HepG2 (cell line): ENCODE results near the gene TBCE. TPM values are rescaled to one million over a fixed set of nuclear protein-coding genes. Genes with fewer than 3 reads are reported as not detected.
A peak's percentile ranks its signal among the peaks of the same experiment; 100 is the strongest.

Experiments used
- CENPX ChIP-seq: sonication (generic); formaldehyde crosslinking; IDR thresholded peaks from 2 replicates; pipeline ENCODE4 v1.9.0; 2021; ENCODE audit warnings: mild to moderate bottlenecking, missing genetic modification reagents, moderate library complexity
- CREBL2 ChIP-seq: sonication (generic); formaldehyde crosslinking; IDR thresholded peaks from 2 replicates; pipeline ENCODE4 v1.8.1; 2023; ENCODE audit warnings: missing genetic modification reagents, mild to moderate bottlenecking, borderline replicate concordance
- DPF2 ChIP-seq: sonication (generic); formaldehyde crosslinking; IDR thresholded peaks from 2 replicates; pipeline ENCODE4 v1.4.0; 2020; ENCODE audit warnings: mild to moderate bottlenecking, low read depth, missing genetic modification reagents, borderline replicate concordance
- FIP1L1 ChIP-seq: fragments of 200-400 bp; formaldehyde crosslinking; IDR thresholded peaks from 2 replicates; pipeline ENCODE4 v1.6.1; 2018; ENCODE audit warnings: low read depth, mild to moderate bottlenecking, low read length, moderate library complexity, borderline replicate concordance; ENCODE audit not compliant: insufficient read depth
- FOXA1 ChIP-seq, 2 experiments: fragments of 450-650 bp in 1 of 2; sonication (generic) in 1 of 2; formaldehyde crosslinking in 1 of 2; IDR thresholded peaks; 2 replicates each; pipeline versions ENCODE4 v1.4.0 to v1.6.1; 2016 to 2020; ENCODE audit warnings: missing genetic modification reagents in 1 of 2
- FOXP4 ChIP-seq: sonication (generic); formaldehyde crosslinking; IDR thresholded peaks from 2 replicates; pipeline ENCODE4 v1.4.0; 2020; ENCODE audit warnings: missing genetic modification reagents
- HNF1A ChIP-seq, 2 experiments: sonication (generic) in 1 of 2; formaldehyde crosslinking in 1 of 2; IDR thresholded peaks; 2 replicates each; pipeline versions ENCODE4 v1.4.0 to v1.6.1; 2016 to 2020; ENCODE audit warnings: borderline replicate concordance in 1 of 2, low read depth in 1 of 2, mild to moderate bottlenecking in 1 of 2, missing genetic modification reagents in 1 of 2
- IKZF1 ChIP-seq: fragments of 450-650 bp; IDR thresholded peaks from 2 replicates; pipeline ENCODE4 v1.7.1; 2016
- KMT2B ChIP-seq: IDR thresholded peaks from 2 replicates; pipeline ENCODE4 v1.6.1; 2016; ENCODE audit warnings: missing genetic modification reagents, missing compliant biosample characterization
- NFE2L1 ChIP-seq: sonication (generic); formaldehyde crosslinking; IDR thresholded peaks from 2 replicates; pipeline ENCODE4 v1.4.0; 2020; ENCODE audit warnings: missing genetic modification reagents, mild to moderate bottlenecking, borderline replicate concordance
- NR2F2 ChIP-seq: IDR thresholded peaks from 2 replicates; pipeline ENCODE4 v1.6.1; 2012; ENCODE audit warnings: low read depth, inconsistent platforms, borderline replicate concordance
- SIN3A ChIP-seq: IDR thresholded peaks from 2 replicates; pipeline ENCODE4 v1.6.1; 2011; ENCODE audit warnings: low read depth, mild to moderate bottlenecking, control low read depth, low read length, borderline replicate concordance
- SNRNP70 ChIP-seq: fragments of 200-400 bp; formaldehyde crosslinking; IDR thresholded peaks from 2 replicates; pipeline ENCODE4 v1.6.1; 2017; ENCODE audit warnings: mild to moderate bottlenecking, low read depth, low read length, moderate library complexity
- ZC3H4 ChIP-seq: sonication (generic); formaldehyde crosslinking; IDR thresholded peaks from 2 replicates; pipeline ENCODE4 v1.4.0; 2020; ENCODE audit warnings: missing genetic modification reagents, borderline replicate concordance
- ZNF496 ChIP-seq: sonication (generic); formaldehyde crosslinking; IDR thresholded peaks from 2 replicates; pipeline ENCODE4 v1.8.1; 2023; ENCODE audit warnings: mild to moderate bottlenecking, moderate library complexity, missing genetic modification reagents; ENCODE audit not compliant: insufficient replicate concordance
- ZNF580 ChIP-seq: IDR thresholded peaks from 2 replicates; pipeline ENCODE4 v1.6.1; 2016; ENCODE audit warnings: low read depth, borderline replicate concordance
- ZNF790 ChIP-seq: sonication (generic); formaldehyde crosslinking; IDR thresholded peaks from 2 replicates; pipeline ENCODE4 v1.8.0; 2022; ENCODE audit warnings: missing genetic modification reagents, mild to moderate bottlenecking, borderline replicate concordance
- ZNF878 ChIP-seq: sonication (generic); formaldehyde crosslinking; IDR thresholded peaks from 2 replicates; pipeline ENCODE4 v1.8.1; 2023; ENCODE audit warnings: mild to moderate bottlenecking, missing genetic modification reagents, moderate library complexity
- polyA plus RNA-seq, 8 experiments: library from polyadenylated mRNA; depleted of rRNA in 3 of 8; stranded (reverse) in 7 of 8; unstranded in 1 of 8; fragments of >200 nt; fragmentation: Illumina TruSeq in 4 of 8; extraction: Trizol in 4 of 8; gene quantifications; 2 replicates each; pipeline versions ENCODE4 v1.2.1 to v1.2.3, GENCODE V29; 2011 to 2016; ENCODE audit warnings: low read depth in 4 of 8, missing spikeins in 1 of 8, mixed read lengths in 1 of 8; ENCODE audit not compliant: insufficient read depth in 1 of 8
- total RNA-seq, 5 experiments: library from RNA; depleted of rRNA; stranded (reverse); fragments of >200 nt; fragmentation: Illumina TruSeq; extraction: Trizol; gene quantifications; 2 replicates each; pipeline ENCODE4 v1.2.3, GENCODE V29; 2016; ENCODE audit warnings: low read depth in 1 of 5

The TBCE gene
- total and polyA plus RNA-seq, 2 of the 13 experiments (the other 11 are each of a cell fraction or from before 2014, with no cell fraction given) = 25.6 to 31.1 TPM

- no peak for TF ChIP-seq CREBL2 (CRISPR knock-in tag)
- TF ChIP-seq FOXP4 (CRISPR knock-in tag) = no peak
- no peak; the same call in 1 of the 2 replicates for TF ChIP-seq ZNF580 (CRISPR knock-in tag)
- TF ChIP-seq ZNF790 (CRISPR knock-in tag) = no peak
- no peak for TF ChIP-seq IKZF1
- no peak for TF ChIP-seq FOXA1 (IDR thresholded peaks at IDR 0.05)
- no peak; the same call in 1 of the 2 replicates for TF ChIP-seq FOXA1 (CRISPR knock-in tag; IDR thresholded peaks at IDR 0.05)
- TF ChIP-seq KMT2B (CRISPR knock-in tag) = peak; percentile 71
- TF ChIP-seq HNF1A (IDR thresholded peaks at IDR 0.05; ENCODE audit: low read depth) = no peak
- TF ChIP-seq HNF1A (CRISPR knock-in tag; IDR thresholded peaks at IDR 0.05; ENCODE audit: borderline replicate concordance) = no peak
- no peak for TF ChIP-seq ZC3H4 (CRISPR knock-in tag)
- TF ChIP-seq NFE2L1 (CRISPR knock-in tag) = no peak
- TF ChIP-seq NR2F2 = no peak
- TF ChIP-seq ZNF496 (CRISPR knock-in tag) = no peak
- no peak for TF ChIP-seq DPF2
- TF ChIP-seq FIP1L1 = no peak
- no peak for TF ChIP-seq SNRNP70
- TF ChIP-seq CENPX = no peak
- TF ChIP-seq SIN3A = peak; percentile 59; the same call in 1 of the 2 replicates
- no peak for TF ChIP-seq ZNF878 (CRISPR knock-in tag)
Measured at GRCh38 chr1:235328271-235329138, 38.7 kb upstream of the TBCE start, which contains the start of gene GGPS1 (continued).
